Measurements from ENCODE around the gene LILRB4.

- no peak for TF ChIP-seq SMC3 (conservative IDR thresholded peaks at IDR 0.05; ENCODE audit: insufficient read depth, low read depth, low read length)
- no peak for TF ChIP-seq MEF2A (IDR thresholded peaks at IDR 0.05; ENCODE audit: control insufficient read depth, low read depth, low read length)
- no peak for TF ChIP-seq UBTF (IDR thresholded peaks at IDR 0.05; ENCODE audit: borderline replicate concordance in 1 of 2, low read depth in 2 of 2, low read length in 2 of 2)
- no peak for TF ChIP-seq CTCF (IDR thresholded peaks at IDR 0.05 in 2 of 3, conservative IDR thresholded peaks at IDR 0.05 in 1 of 3; ENCODE audit: insufficient read depth in 2 of 3, low read depth in 1 of 3, low read length in 3 of 3)
- no peak for TF ChIP-seq FOSL1 (tag; conservative IDR thresholded peaks at IDR 0.05)
- no peak for TF ChIP-seq ZNF512 (tag; IDR thresholded peaks at IDR 0.05)
- no peak for TF ChIP-seq NCOA2 (IDR thresholded peaks at IDR 0.05; ENCODE audit: partially characterized antibody in 2 of 2)
- TF ChIP-seq POLR2AphosphoS5 (IDR thresholded peaks at IDR 0.05; ENCODE audit: control insufficient read depth, insufficient read depth, low read depth, low read length) = no peak
- TF ChIP-seq DPF2 (IDR thresholded peaks at IDR 0.05) = no peak
These were observed 46.0 kb downstream of the LILRB4 start for GRCh38 chr19:54708781-54709180.

All from K562 (cell line).